Upper lobe of right lung (tissue), 1 donor: ENCODE measurements around the gene SGCE. TPM values are rescaled to one million over a fixed set of nuclear protein-coding genes. Genes with fewer than 3 reads are reported as not detected.

Experiments used
- ATAC-seq: fragments of 200-7000 bp; cut with Tn5 transposase; one replicate; pipeline ENCODE4 v1.9.1; 2020; ENCODE audit warnings: mild to moderate bottlenecking, moderate library complexity
- DNase-seq: peaks from one replicate; pipeline ENCODE4 v3.0.0-alpha.2; 2020
- H3K27ac ChIP-seq: fragments of 200-600 bp; one replicate; pipeline ENCODE4 v1.8.0; 2022
- H3K27me3 ChIP-seq: fragments of 200-600 bp; one replicate; pipeline ENCODE4 v1.8.0; 2022; ENCODE audit warnings: mild to moderate bottlenecking
- H3K36me3 ChIP-seq: fragments of 200-600 bp; one replicate; pipeline ENCODE4 v1.8.0; 2022
- H3K4me1 ChIP-seq: fragments of 200-600 bp; one replicate; pipeline ENCODE4 v1.8.0; 2022
- H3K4me3 ChIP-seq: fragments of 200-600 bp; one replicate; pipeline ENCODE4 v1.8.0; 2022; ENCODE audit warnings: mild to moderate bottlenecking
- H3K9me3 ChIP-seq: fragments of 200-600 bp; one replicate; pipeline ENCODE4 v1.8.0; 2022
- CTCF ChIP-seq: fragments of 200-600 bp; IDR thresholded peaks from one replicate; pipeline ENCODE4 v1.8.0; 2022; ENCODE audit warnings: antibody characterized with exemption
- intact Hi-C: fragments of 100-400 bp; cut with DNase I; formaldehyde crosslinking; loops from one replicate; pipeline ENCODE4 v1.11.0; 2022
- total RNA-seq: library from RNA; stranded (reverse); fragmentation: NEBNext Ultra II Directional; extraction: Animal tissue kit (Norgen Biotek cat#: 25700); gene quantifications from one replicate; pipeline ENCODE4 v1.2.1, GENCODE V29; 2021
- donor health status: DM: no; HTN: yes; CAD: no; lungs with severe emphysema.

Gene SGCE
- total RNA-seq, 1 donor from 2014 or later = 74.1 TPM

- ATAC-seq = no peak
- H3K4me1 ChIP-seq = no peaks in the 10 kb centered on the region
- H3K9me3 ChIP-seq = no peaks in the 10 kb centered on the region
- no peak for DNase-seq
- intact Hi-C loops = no loop called here
- no peak overlapping the region for H3K4me3 ChIP-seq
- no peak for TF ChIP-seq CTCF
- H3K36me3 ChIP-seq = peaks cover 10% of the 10 kb centered on the region
- no peak overlapping the region for H3K27ac ChIP-seq
- H3K27me3 ChIP-seq = no peaks in the 10 kb centered on the region
Observed at GRCh38 chr7:94561841-94562514, 94.0 kb downstream of the SGCE start.

- intact Hi-C loops = no loop called here
- no peaks in the 10 kb centered on the region for H3K4me1 ChIP-seq
- H3K27me3 ChIP-seq = no peaks in the 10 kb centered on the region
- H3K36me3 ChIP-seq = peaks cover 26% of the 10 kb centered on the region
- H3K4me3 ChIP-seq = no peak overlapping the region
- no peak overlapping the region for H3K27ac ChIP-seq
- ATAC-seq (no peak), DNase-seq (no peak)
- H3K9me3 ChIP-seq = no peaks in the 10 kb centered on the region
- no peak for TF ChIP-seq CTCF
Observed at GRCh38 chr7:94559972-94560371, 96.0 kb downstream of the SGCE start.

GRCh38 chr7:94557215-94557614, 98.7 kb downstream of the SGCE start:
- Histone ChIP-seq H3K4me3 (no peak overlapping the region), H3K27me3 (no peaks in the 10 kb centered on the region), H3K36me3 (peaks cover 45% of the 10 kb centered on the region), H3K4me1 (no peaks in the 10 kb centered on the region), H3K9me3 (no peaks in the 10 kb centered on the region), H3K27ac (no peak overlapping the region)
- ATAC-seq (no peak), DNase-seq (no peak)
- TF ChIP-seq CTCF = no peak
- intact Hi-C loops = no loop called here

- H3K9me3 ChIP-seq = no peaks in the 10 kb centered on the region
- H3K27me3 ChIP-seq = no peaks in the 10 kb centered on the region
- no peak for DNase-seq
- no peak overlapping the region for H3K4me3 ChIP-seq
- intact Hi-C loops = no loop called here
- no peaks in the 10 kb centered on the region for H3K4me1 ChIP-seq
- H3K27ac ChIP-seq = no peak overlapping the region
- no peak for ATAC-seq
- no peak for TF ChIP-seq CTCF
- H3K36me3 ChIP-seq = peaks cover 55% of the 10 kb centered on the region
Observed at GRCh38 chr7:94556028-94556427, 99.9 kb downstream of the SGCE start.

- TF ChIP-seq CTCF = no peak
- H3K4me3 ChIP-seq = no peak overlapping the region
- DNase-seq (no peak), ATAC-seq (no peak)
- no peaks in the 10 kb centered on the region for H3K4me1 ChIP-seq
- H3K36me3 ChIP-seq = peaks cover 36% of the 10 kb centered on the region
- no peaks in the 10 kb centered on the region for H3K27me3 ChIP-seq
- no peaks in the 10 kb centered on the region for H3K9me3 ChIP-seq
- intact Hi-C loops = no loop called here
- no peak overlapping the region for H3K27ac ChIP-seq
Observed at GRCh38 chr7:94547126-94547525, 108.8 kb downstream of the SGCE start.

GRCh38 chr7:94540428-94540827, 115.5 kb downstream of the SGCE start:
- Histone ChIP-seq H3K4me3 (no peak overlapping the region), H3K36me3 (peaks cover 41% of the 10 kb centered on the region), H3K27ac (no peak overlapping the region), H3K27me3 (no peaks in the 10 kb centered on the region), H3K9me3 (no peaks in the 10 kb centered on the region), H3K4me1 (no peaks in the 10 kb centered on the region)
- TF ChIP-seq CTCF = no peak
- DNase-seq (no peak), ATAC-seq (no peak)
- intact Hi-C loops = no loop called here
